OCI-LY7 (cell line): ENCODE measurements around the gene ARHGEF25.

ENCODE experiments used
- CTCF ChIP-seq: fragments of 200-600 bp; sonication (generic); conservative IDR thresholded peaks from 2 replicates; pipeline ENCODE4 v1.5.1; 2014; ENCODE audit warnings: mild to moderate bottlenecking, antibody characterized with exemption, low read length, moderate library complexity, mixed read lengths
- EZH2phosphoT487 ChIP-seq: fragments of 200-600 bp; sonication (generic); IDR thresholded peaks from 2 replicates; pipeline ENCODE4 v1.6.1; 2018; ENCODE audit warnings: low read depth, borderline replicate concordance, mild to moderate bottlenecking, mixed run types, antibody characterized with exemption, low read length, moderate library complexity, mixed read lengths

GRCh38 chr12:57657744-57658143 is 46.5 kb downstream of the ARHGEF25 start:
- TF ChIP-seq CTCF = no peak
- TF ChIP-seq EZH2phosphoT487 = no peak
